DMS53 (cell line): ENCODE measurements around the gene RNF213.

Source experiments
- DNase-seq: peaks from one replicate; lab custom pipeline; 2025; lab: John Stamatoyannopoulos, UW

The RNF213 gene

DNA sequence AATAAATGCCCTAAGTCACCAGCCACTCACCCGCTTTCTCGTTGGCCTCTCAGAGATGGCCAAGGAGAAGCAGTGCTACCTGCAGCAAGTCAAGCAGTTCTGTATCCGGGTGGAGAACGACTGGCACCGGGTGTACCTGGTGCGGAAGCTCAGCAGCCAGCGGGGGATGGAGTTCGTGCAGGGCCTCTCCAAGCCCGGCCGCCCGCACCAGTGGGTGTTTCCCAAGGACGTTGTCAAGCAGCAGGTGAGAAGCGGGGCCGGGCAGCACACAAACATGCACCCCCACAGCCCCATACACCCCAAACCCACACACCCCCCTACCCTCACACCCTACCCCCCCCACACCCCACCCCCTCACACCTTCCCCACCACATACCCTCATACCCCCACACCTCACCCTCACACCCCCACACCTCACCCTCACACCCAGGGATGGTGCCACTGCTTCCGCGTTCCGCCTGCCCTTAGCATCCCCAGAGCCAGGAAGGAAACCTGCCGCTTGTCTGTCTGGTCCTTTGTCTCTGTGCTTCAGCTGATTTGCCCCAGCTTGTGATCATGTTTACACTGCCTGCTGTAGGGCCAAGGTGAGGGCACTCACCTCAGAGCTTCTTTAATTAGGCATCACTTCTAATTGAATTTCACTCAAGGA lies 112.4 kb downstream of the RNF213 start:
- DNase-seq: no peak

DNA sequence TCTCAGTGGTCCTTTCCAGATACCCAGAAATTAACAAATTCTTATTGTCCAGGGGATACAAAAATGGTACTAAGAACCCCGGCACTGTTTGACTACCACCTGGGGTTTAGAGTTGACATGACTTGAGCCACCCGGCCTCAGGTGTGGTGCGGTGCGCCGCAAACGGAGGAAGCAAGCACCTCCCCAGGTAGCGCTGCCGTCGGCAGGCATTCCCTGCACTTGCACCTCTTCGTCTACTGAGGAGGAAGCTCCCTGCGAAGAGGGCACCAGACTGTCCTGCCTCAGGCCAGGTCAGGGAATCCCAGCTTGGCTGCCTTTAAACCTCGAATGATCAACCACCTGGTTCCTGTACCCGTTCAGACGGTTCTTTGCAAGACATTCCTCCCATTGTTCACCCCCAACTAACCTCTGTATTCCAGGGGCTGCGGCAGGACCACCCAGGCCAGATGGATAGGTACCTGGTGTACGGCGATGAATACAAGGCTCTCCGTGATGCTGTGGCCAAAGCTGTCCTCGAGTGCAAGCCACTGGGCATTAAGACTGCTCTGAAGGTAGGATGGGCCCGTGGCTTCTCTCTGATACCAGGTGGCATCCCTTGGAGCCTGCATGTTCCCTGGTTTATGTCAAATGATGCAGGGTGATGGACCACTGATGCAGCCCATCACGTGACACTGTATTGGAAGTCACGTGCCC lies 113.5 kb downstream of the RNF213 start:
- DNase-seq: no peak

DNA sequence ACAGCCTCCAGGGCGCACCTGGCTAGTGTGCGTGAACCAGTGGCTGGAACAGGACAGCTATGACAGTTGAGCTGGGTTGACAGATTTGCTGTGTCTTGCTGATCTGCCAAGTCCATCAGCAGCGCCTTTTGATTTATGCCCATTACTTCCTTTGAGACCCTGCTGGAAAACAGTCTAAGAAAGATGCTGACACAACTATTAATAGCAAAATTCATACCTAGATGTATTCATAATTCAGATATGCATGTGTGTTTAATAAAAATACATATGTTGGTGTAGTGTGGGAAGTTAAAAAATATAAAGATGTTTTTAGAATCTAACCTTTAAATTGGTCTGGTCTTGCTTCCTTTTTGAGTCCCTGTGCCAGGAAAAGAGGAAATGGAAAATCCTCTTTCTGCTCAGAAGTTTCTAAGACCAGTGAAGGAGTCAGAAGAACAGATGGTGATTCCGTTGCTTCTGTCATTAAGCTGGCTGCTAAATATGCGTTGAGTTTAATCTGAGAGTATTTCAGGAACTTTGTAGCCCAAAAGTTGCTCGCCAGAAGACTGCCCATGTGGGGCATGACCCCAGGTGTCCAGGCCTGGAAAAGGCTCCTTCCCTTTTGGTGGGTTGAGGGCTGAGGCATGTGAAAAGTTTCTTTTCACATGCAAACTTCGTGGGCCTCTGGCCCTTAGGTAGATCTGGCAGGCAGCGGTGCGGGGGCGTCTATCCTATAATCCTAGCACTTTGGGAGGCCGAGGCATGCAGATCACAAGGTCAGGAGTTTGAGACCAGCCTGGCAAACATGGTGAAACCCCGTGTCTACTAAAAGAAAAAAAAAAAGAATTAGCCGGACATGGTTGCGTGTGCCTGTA lies 114.3 kb downstream of the RNF213 start:
- DNase-seq: no peak

DNA sequence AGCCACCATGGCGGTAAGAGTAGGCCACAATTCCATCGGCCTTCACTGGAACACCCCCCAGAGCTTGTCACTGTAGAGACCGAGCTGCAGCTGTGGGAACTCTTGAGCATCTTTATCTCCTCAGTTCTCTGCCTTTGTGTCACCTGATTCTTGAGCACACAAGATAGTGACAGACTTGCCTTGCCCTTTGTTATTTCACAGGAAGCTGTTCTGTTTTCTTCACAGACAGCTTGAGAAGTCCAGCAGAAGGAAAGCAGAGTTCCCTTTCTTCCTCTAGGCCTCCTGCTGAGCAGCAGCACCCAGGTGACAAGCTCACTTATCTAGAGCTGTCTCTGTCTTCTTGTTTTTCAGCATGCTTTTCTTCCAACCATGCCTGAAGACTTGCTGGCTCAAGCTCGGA lies 115.9 kb downstream of the RNF213 start:
- no peak for DNase-seq

DNA sequence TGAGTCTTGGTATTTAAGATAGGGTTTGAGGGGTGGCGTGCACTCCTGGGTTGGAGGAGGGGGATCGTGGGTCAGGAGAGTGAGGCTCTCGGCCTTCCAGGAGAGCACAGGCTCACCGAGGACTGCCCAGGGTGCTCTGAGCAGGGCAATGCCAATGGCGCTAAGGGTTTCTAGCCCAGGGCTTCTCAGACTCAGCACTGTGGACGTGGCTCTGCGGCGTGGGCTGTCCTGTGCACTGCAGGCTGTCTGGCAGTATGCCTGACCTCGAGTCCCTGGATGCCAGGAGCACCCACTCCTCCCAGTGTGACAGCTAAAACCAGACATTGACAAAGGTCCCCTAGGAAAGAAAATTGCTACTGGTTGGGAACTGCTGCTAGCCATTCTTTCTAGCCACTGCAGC lies 117.1 kb downstream of the RNF213 start:
- no peak for DNase-seq

DNA sequence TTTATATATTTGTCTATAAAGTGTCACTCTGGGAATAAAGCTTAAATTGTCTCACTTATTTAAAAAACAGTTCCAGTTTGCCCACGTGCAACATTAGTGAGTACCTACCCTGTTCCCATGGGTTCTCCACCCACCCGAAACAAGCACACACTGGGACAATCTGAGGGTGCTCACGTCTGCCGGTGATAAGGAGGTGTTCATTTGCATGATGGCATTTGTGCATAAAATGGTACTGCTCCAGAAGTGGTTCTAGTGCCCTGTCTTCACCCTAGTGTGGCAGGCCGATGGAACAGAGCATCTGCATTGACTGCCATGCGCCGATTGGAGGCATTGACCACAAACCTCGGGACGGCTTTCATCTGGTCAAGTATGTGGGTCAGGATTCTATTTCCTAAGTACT lies 118.7 kb downstream of the RNF213 start:
- no peak for DNase-seq

DNA sequence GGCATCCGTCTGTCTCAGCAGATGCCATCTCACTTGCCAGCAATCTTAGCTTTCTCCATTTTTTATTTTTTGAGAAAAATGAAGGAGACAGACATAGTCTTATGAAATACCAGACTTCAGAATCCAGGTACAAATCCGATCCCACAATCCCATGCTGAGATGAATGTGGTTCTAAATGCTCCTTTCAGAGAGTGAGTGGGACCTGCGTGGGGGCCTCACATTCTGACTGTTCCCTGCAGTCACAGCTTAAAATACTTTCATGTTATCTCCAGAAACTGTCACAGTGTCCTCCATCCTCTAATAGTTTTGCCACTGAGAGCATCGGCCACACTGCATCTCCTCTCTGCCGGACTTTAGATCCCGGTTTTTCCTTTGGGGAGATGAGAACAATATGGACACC lies 119.4 kb downstream of the RNF213 start:
- no peak for DNase-seq

DNA sequence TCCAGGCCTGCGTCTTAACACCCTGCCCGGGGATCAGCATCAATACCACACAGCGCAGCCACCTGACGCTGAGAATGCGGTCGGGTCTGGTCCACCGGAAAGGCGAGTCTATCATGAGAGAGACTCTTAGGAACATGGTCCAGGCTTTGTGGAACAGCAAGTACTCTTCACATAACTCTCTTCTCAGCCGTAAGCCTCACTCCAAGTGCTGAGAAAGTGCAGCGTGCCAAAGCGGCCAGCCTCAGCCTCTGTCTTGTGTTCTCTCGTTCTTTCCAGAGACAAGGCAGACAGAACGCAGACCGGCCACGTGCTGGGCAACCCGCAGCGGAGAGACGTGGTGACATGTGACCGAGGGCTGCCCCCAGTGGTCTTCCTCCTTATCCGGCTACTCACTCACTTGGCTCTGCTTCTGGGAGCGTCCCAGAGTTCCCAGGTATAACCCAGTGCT lies 119.9 kb downstream of the RNF213 start:
- no peak for DNase-seq

DNA sequence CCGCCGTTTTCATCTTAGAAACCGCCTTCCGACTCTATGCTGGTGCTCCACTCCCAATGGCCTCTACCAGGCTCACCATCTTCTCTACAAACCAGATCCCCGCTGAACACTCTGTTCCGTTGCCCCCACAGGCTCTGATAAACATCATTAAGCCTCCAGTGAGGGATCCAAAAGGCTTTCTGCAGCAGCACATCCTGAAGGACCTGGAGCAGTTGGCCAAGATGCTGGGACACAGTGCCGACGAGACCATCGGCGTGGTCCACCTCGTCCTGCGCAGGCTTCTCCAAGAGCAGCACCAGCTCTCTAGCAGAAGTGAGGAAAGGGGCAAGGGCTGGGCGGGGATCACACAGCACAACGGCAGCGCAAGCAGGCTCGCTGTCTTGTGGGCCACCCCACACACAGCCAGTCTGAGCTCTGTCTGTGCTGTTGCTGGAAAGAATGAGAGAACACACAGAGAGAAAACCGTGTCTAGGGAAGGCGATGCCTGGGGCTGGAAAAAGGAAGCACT lies 120.8 kb downstream of the RNF213 start:
- DNase-seq: no peak

DNA sequence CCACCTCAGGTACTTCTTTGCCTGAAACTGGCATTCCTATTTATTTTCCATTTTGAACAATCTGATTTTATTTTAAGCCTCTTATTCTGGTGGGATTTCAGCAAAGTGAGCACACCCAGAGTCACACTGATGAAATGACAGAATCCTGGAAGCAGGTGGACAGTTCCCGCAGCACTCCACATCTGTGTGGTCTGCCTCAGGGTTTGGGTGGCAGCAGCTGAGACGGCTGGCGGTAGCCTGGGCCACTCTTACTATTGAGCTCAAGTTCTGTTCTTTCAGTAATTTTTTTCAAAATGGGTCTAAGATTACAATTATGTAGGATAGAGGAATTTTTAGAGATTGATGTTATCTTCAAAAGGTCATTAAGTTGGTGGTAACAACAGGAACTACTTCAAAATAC lies 121.8 kb downstream of the RNF213 start:
- DNase-seq: no peak

DNA sequence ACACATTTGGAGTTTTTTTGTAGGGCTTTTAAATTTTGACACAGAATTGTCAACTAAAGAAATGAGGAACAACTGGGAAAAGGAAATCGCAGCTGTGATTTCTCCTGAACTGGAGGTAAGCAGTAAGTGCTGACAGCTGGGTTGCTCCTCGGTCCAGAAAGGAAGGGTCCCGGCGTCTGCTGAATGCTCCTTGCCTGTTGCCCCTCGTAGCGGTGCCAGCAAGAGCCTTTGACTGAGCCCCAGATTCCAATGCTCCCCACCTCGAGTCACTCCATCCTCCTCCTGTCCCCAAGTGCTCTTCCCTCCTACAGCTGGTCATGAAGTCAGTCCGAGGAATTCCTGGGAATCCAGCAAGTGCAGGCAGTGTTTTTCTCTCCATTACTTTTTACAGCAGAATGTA lies 122.3 kb downstream of the RNF213 start:
- no peak for DNase-seq

DNA sequence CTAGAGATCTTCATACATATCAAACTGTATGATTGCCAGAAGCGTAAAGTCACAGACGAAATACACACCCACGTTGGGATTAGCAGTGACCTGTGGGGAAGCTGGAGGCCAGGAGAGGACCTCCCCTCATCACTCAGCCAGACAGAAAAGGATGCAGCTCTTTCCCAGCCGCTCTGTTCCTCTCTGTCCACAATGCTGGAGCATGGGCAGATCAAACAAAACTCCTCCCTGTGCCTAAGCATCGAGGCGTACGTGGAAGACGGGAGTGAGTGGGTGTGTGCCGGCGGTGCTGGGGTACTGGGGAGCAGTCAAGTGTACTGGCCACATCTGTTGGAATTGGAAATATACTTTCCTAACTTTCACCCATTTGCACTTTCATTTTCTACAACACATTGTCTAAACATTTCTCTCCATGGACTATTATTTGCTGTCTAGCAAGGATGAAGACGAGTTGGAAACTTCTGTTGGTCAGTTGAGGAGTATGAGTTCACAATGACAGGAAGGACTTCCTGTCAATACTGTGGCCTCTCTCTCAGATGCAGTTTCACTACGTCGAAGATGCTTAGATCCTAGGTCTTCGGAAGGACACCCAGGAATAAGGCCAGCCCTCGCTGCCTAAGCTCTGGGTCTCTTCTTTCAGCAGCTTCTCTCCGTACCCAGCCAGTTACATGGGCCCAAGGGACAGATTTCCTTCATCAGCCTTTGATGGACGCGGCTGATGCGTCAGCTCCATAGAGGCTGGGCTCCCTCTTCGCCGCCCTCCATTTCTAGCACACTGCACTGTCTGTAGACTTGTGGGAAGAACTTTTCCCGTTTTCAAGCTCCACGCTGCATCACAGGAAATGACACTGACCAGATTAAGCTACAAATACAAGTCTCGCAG lies 123.7 kb downstream of the RNF213 start:
- no peak for DNase-seq

DNA sequence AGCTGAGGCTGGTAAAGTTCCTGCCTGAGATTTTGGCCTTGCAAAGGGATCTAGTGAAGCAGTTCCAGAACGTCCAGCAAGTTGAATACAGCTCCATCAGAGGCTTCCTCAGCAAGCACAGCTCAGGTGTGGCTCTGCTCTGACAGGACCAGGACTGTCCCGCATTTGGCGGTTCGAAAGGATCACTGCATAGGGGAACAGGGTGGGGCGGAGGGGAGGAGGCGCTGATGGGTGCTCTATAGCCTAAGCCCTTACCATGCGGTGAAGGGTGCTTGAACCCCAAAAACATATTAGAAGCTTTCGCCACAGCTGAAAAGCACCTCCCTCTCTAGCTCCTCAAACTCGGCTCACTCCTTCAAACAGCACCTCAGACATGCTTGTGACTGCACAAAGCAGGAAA lies 124.4 kb downstream of the RNF213 start:
- DNase-seq: no peak

DNA sequence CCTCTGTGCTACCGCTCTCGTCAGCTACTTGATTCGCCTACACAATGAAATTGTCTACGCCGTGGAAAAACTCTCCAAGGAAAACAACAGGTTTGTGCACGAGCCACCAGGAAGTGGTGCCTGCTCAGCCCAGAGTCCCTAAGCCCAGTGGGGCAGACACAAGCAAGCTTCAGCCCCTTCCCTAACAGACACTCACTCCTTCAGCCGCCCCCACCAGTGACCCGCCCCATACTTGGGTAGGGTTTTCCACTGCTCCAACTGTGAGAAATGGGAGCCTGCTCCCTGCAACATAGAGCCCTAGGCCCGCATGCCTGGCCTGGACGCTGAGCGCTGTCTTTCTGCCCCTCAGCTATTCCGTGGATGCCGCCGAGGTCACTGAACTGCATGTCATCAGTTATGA lies 125.7 kb downstream of the RNF213 start:
- no peak for DNase-seq

DNA sequence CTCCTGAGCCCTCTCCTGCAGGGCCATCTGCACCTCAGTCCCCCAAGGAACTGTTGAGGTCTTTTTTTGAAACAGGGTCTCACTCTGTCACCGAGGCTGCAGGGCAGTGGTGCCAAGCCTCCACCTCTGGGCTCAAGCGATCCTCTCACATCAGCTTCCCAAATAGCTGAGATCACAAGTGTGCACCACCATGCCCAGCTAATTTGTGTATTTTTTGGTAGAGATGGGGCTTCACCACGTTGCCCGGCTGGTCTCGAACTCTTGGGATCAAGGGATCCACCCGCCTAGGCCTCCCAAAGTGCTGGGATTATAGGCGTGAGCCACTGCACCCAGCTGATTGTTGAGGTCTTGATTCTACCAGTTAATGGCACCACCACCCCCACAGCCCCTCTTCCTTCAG lies 126.4 kb downstream of the RNF213 start:
- no peak for DNase-seq

DNA sequence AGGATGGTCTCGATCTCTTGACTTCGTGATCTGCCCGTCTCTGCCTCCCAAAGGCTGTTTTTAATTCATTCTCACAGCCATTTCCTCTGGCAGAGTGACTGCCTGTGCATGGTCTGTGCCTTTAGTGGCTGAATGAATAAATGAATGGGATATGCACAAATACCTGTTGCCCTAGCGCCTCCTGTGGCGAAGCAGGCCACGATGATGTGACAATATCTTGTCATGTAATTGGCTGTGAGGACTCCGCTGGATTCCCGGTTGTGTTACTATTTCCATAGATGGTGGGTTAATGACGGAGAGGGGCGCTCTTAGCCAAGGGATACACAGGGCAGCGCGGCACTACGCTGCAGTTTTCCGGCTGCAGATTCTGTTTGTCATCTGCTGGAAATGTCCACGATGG lies 127.5 kb downstream of the RNF213 start:
- DNase-seq: peak; percentile 28

DNA sequence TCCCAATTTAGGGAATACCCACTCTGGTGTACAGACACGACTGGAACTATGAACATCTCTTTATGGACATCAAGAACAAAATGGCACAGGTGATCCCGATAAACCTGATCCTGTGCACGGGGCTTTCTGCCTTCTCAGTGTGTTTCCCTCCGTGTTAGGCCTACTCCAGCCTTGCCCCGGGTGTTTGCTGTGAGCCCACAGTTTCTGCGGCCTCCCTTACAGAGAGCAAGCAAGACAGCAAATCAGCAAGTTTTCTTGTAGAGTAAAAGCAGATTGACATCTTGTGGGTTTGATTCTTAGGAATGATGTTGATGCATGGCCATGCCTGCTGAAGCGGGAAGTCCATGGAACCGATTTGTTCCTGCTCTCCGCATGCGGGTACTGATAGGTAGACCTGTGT lies 127.9 kb downstream of the RNF213 start:
- no peak for DNase-seq

DNA sequence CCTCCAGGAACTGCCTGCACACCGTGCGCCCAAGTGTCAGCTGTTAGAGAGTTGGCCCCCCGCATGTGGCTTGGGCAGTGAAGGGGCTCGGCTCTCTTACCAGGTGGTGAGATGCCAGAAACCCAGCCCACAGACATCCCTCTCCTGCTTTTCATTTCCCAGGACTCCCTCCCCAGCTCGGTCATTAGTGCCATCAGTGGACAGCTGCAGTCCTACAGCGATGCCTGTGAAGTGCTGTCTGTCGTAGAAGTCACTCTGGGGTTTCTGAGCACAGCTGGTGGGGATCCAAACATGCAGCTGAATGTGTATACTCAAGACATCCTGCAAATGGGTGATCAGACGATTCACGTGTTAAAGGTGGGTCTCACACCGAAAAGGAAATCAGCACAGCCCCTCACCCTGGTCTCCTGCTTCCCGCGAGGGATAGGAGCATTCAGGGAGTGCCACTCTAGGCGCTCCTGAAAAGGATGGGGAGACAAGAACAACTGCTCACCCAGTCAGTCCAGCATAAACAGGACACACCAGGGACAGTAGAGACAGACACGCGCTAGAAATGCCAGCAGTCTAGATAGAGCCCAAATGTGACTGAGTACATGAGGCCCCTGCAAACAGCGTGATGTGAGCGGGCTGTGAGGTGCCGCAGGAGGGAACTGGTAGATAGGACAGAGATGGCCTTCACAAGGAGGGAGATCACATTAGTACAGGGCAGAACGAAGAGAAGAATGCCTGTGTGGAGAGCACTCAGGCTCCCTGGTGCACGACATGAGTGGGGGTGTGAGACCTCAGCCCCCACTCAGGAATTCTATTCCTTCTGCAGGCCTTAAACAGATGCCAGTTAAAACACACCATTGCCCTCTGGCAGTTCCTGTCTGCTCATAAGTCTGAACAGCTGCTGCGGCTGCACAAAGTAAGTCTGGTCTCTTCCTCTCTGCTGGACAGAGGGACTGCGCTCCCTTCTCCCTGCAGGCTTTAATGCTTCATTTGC lies 128.7 kb downstream of the RNF213 start:
- no peak for DNase-seq

DNA sequence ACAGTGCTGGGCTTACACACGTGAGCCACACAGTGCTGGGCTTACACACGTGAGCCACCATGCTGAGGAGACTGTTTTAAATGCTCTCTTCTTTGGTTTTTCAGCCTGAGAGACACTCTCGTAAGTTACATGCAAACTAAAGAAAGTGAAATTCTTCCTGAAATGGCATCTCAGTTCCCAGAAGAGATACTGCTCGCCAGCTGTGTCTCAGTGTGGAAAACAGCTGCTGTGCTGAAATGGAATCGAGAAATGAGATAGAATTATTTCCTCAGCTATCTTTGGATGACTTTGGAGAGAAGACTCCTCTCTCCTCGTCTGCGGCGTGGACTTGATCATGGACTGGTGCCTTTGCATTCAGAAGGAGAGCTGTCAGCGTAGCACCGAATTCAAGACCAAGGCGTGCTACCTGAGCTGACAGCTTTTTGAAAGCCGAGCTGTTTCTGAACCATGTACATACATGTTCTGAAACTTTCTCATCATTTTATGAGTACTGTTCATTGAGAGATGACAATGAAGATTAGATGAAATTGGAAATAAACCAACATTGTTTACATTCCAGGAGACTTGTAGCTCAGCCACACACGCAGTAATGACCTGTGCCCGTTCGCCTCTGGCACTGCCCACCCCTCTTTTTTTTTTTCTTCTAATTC lies 132.7 kb downstream of the RNF213 start:
- DNase-seq: no peak

DNA sequence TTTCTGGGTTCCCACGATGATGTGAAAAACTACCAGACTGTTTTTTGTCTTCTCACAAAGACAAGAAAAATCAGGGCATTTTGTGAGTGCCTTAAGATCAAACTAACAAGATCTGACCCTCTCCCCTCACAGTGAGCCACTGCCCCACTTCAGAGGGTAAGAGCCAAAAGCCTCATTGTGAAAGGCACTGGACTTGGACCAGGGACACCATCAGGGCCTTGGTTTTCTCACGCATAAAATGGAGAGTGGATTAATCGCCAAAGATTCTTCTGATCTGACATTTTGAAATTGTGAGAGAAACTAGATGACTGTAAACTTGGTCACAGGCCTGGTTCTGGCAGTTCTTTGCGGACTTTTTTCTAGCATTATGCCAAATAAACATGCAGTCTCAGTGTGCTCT lies 133.3 kb downstream of the RNF213 start:
- no peak for DNase-seq
